ENCODE results near the gene COP1. TPM values are rescaled to one million over a fixed set of nuclear protein-coding genes. Genes with fewer than 3 reads are reported as not detected.

COP1 gene
- total RNA-seq, 1 donor: 64.8 TPM

DNA sequence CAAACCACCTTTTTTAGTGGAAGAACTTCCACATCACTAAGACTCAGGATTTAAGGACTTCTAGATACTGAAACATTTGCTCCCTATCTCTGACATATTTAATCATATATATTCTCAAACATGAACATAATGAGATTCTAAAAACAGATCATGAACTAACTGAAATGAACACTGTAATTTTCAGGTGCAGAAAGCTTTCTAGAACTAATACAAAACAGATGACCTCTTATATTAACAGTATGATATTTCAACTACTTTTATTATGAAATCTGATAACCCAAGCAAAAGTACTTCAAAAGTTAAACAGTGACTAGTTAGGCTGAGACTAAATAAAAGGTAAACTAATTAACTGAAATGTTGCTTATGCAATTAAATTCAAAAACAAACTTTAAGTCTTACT, 157.5 kb downstream of the COP1 start:
- H3K4me1 ChIP-seq (ENCODE audit: insufficient read depth, low read length): peaks cover 5% of the 10 kb centered on the region
- DNase-seq (ENCODE audit: insufficient read length, low spot score, missing footprints): peak; percentile 15
- TF ChIP-seq, protein P1, sequence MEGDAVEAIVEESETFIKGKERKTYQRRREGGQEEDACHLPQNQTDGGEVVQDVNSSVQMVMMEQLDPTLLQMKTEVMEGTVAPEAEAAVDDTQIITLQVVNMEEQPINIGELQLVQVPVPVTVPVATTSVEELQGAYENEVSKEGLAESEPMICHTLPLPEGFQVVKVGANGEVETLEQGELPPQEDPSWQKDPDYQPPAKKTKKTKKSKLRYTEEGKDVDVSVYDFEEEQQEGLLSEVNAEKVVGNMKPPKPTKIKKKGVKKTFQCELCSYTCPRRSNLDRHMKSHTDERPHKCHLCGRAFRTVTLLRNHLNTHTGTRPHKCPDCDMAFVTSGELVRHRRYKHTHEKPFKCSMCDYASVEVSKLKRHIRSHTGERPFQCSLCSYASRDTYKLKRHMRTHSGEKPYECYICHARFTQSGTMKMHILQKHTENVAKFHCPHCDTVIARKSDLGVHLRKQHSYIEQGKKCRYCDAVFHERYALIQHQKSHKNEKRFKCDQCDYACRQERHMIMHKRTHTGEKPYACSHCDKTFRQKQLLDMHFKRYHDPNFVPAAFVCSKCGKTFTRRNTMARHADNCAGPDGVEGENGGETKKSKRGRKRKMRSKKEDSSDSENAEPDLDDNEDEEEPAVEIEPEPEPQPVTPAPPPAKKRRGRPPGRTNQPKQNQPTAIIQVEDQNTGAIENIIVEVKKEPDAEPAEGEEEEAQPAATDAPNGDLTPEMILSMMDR (IDR thresholded peaks at IDR 0.05; ENCODE audit: extremely low read depth, low read depth, low read length): no peak
- no peak overlapping the region for H3K27ac ChIP-seq (ENCODE audit: low read depth, low read length)
- H2AFZ ChIP-seq (ENCODE audit: low read length): no peak overlapping the region
- peaks cover 4% of the 10 kb centered on the region for H4K20me1 ChIP-seq (ENCODE audit: insufficient read depth, low read length)
- no peaks in the 10 kb centered on the region for H3K9me3 ChIP-seq (ENCODE audit: low read depth, low read length)
- peaks cover 4% of the 10 kb centered on the region for H3K79me2 ChIP-seq (ENCODE audit: insufficient read depth, low read length)
- no peaks in the 10 kb centered on the region for H3K36me3 ChIP-seq (ENCODE audit: insufficient read depth, low read length)
- no peak overlapping the region for H3K4me3 ChIP-seq (ENCODE audit: insufficient read depth, low read length)
- H3K4me2 ChIP-seq (ENCODE audit: insufficient read depth, low read length): no peak overlapping the region
- no peaks in the 10 kb centered on the region for H3K27me3 ChIP-seq (ENCODE audit: insufficient read depth, low read length)

DNA sequence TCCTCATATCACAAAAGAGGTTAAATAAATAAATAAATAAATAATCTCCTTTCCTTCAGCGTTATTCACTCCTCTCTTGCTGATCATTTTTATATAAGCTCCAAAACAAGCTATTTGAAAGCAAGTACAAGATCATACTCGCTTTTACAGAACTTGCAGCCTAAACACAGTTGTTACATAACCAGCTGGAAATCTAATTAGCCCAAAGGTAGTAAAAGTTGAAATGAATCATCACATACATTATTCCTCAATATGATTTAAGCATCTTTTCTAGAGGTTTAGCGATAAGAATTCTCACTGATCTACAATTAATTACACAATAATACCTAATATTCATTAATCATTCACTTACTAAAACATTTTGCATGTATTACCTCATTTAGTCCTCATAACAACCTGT, 160.2 kb downstream of the COP1 start:
- Histone ChIP-seq H3K79me2 (ENCODE audit: insufficient read depth, low read length) (peaks cover 3% of the 10 kb centered on the region), H3K36me3 (ENCODE audit: insufficient read depth, low read length) (no peaks in the 10 kb centered on the region), H3K4me1 (ENCODE audit: insufficient read depth, low read length) (no peaks in the 10 kb centered on the region), H4K20me1 (ENCODE audit: insufficient read depth, low read length) (peaks cover under 1% of the 10 kb centered on the region), H3K4me2 (ENCODE audit: insufficient read depth, low read length) (no peak overlapping the region), H3K27me3 (ENCODE audit: insufficient read depth, low read length) (no peaks in the 10 kb centered on the region), H3K4me3 (ENCODE audit: insufficient read depth, low read length) (no peak overlapping the region), H3K27ac (ENCODE audit: low read depth, low read length) (no peak overlapping the region), H2AFZ (ENCODE audit: low read length) (no peak overlapping the region), H3K9me3 (ENCODE audit: low read depth, low read length) (no peaks in the 10 kb centered on the region)
- TF ChIP-seq, protein P1 (IDR thresholded peaks at IDR 0.05; ENCODE audit: extremely low read depth, low read depth, low read length): no peak
- no peak for DNase-seq (ENCODE audit: insufficient read length, low spot score, missing footprints)

DNA sequence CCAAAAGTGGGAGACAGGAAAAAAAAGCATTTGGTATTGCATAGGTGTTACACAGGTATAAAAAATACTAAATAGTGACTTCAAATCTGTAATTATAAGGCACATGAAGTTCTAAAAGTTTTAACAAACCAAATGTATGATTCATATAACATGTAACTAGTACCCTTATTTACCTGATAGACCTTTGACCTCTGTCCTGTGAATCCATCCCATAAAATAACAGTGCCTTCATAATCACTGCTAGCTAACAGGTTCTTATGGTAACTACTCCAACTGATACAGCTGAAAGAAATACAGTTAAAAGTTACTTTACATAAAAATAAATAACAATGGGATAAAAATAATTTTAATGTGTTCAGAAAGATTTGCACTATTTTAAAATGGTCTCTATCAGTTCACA, 163.5 kb downstream of the COP1 start:
- H3K27ac ChIP-seq (ENCODE audit: low read depth, low read length): no peak overlapping the region
- no peaks in the 10 kb centered on the region for H3K9me3 ChIP-seq (ENCODE audit: low read depth, low read length)
- H2AFZ ChIP-seq (ENCODE audit: low read length): no peak overlapping the region
- no peak overlapping the region for H3K4me3 ChIP-seq (ENCODE audit: insufficient read depth, low read length)
- no peaks in the 10 kb centered on the region for H3K4me1 ChIP-seq (ENCODE audit: insufficient read depth, low read length)
- no peaks in the 10 kb centered on the region for H4K20me1 ChIP-seq (ENCODE audit: insufficient read depth, low read length)
- no peak overlapping the region for H3K4me2 ChIP-seq (ENCODE audit: insufficient read depth, low read length)
- TF ChIP-seq, protein P1 (IDR thresholded peaks at IDR 0.05; ENCODE audit: extremely low read depth, low read depth, low read length): no peak
- DNase-seq (ENCODE audit: insufficient read length, low spot score, missing footprints): no peak
- peaks cover 10% of the 10 kb centered on the region for H3K36me3 ChIP-seq (ENCODE audit: insufficient read depth, low read length)
- H3K79me2 ChIP-seq (ENCODE audit: insufficient read depth, low read length): no peaks in the 10 kb centered on the region
- no peaks in the 10 kb centered on the region for H3K27me3 ChIP-seq (ENCODE audit: insufficient read depth, low read length)

DNA sequence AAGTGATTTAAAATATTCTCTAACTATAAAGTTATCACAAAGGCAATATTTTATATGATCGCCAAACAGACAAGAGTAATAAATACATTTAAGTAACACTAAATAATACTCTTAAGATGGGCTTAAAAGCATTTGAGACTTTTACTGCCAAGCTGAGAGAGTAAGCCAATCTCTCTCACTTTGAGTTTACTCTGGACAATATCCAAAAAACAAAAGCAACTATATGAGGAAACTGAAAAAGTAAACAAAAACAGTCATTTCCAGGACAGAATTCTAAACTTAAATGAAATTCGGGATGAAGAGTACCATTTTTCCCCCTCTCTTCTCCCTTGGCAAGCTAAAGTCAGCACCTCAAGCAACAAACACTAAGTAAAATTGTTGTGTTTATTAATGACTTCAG, 173.2 kb downstream of the COP1 start:
- DNase-seq (ENCODE audit: insufficient read length, low spot score, missing footprints): no peak

More for the DNA sequence above, 173.2 kb downstream of the COP1 start:
- H3K4me3 ChIP-seq (ENCODE audit: insufficient read depth, low read length): no peak overlapping the region
- H3K4me2 ChIP-seq (ENCODE audit: insufficient read depth, low read length): peak overlapping the region; percentile 28
- no peaks in the 10 kb centered on the region for H3K9me3 ChIP-seq (ENCODE audit: low read depth, low read length)
- no peaks in the 10 kb centered on the region for H4K20me1 ChIP-seq (ENCODE audit: insufficient read depth, low read length)
- no peaks in the 10 kb centered on the region for H3K27me3 ChIP-seq (ENCODE audit: insufficient read depth, low read length)
- TF ChIP-seq, protein P1 (IDR thresholded peaks at IDR 0.05; ENCODE audit: extremely low read depth, low read depth, low read length): no peak
- H3K27ac ChIP-seq (ENCODE audit: low read depth, low read length): peak overlapping the region; percentile 33
- H2AFZ ChIP-seq (ENCODE audit: low read length): no peak overlapping the region
- no peaks in the 10 kb centered on the region for H3K79me2 ChIP-seq (ENCODE audit: insufficient read depth, low read length)
- peaks cover 11% of the 10 kb centered on the region for H3K4me1 ChIP-seq (ENCODE audit: insufficient read depth, low read length)
- peaks cover 3% of the 10 kb centered on the region for H3K36me3 ChIP-seq (ENCODE audit: insufficient read depth, low read length)

Data from osteoblast (primary cell).